Activated CD4-positive, alpha-beta T cell treated with anti-CD3 and anti-CD28 coated beads for 1 hour (primary cell): ENCODE results near the gene CCNY.
"Not testable (repeated sequence)": the region's sequence is repeated elsewhere in the genome, so short reads cannot be mapped to it uniquely, and the experiment has no call there.

Source experiments
- DNase-seq: peaks from one replicate; pipeline ENCODE4 v3.0.0-alpha.2; 2020

The CCNY gene

GRCh38 chr10:35412003-35412723 is 75.9 kb downstream of the CCNY start:
- DNase-seq = no peak

- DNase-seq = no peak
Observed at GRCh38 chr10:35412900-35413491, 76.7 kb downstream of the CCNY start.

- DNase-seq = no peak
Observed at GRCh38 chr10:35413985-35414861, 77.9 kb downstream of the CCNY start.

GRCh38 chr10:35415505-35415904 is 79.2 kb downstream of the CCNY start:
- DNase-seq = no peak

DNA sequence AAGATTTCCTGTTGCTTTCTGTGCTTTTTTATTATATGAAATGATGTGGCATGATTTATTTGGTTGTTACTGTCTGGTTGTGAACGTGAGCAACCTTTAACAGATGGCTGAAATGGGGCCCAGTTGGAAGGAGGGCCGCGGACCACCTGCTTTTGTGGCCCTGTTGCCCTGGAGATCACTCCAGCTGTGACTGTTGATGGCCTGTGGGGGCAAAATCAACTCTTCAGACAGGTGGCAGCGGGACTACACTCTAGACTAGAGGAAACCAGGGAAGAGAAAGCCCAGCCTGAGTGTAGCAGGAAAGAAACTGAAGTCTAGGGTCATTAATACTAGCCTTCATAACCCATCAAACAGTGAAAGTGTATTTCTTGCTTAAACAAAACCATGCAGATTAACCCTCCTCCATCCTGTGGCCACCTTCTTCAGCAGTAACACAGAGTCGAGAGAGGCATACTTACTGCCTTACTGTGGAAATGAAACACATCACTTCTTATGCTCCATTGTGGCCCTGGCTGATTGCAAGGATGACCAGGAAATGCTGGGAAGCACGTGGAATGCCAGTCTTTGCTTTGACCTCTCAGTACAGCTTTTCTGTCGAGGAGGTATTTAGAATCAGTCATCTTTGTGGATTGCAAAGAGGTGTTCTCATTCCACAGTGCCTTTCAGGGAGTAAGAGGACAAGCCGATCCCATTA is 80.5 kb downstream of the CCNY start:
- DNase-seq = no peak

GRCh38 chr10:35417313-35417625 is 81.0 kb downstream of the CCNY start:
- DNase-seq = no peak

- no peak for DNase-seq
Observed at GRCh38 chr10:35417795-35418194, 81.5 kb downstream of the CCNY start.

DNA sequence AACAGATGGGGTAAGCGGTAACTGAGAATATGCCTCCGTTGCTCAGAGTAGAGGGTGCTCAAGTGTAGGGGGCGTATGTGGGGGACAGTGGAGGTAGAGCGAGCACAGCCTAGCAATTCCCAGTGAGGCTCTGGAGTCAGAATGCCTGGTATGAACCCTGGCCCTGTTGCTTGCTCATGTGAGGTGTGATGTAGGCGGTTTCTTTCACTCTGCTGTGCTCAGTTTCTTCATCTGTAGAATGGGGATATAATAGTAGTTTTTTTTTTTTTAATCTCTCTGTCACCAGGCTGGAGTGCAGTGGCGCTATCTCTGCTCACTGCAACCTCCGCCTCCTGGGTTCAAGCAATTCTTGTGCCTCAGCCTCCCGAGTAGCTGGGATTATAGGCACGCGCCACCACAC is 82.3 kb downstream of the CCNY start:
- DNase-seq = not testable (repeated sequence)

DNA sequence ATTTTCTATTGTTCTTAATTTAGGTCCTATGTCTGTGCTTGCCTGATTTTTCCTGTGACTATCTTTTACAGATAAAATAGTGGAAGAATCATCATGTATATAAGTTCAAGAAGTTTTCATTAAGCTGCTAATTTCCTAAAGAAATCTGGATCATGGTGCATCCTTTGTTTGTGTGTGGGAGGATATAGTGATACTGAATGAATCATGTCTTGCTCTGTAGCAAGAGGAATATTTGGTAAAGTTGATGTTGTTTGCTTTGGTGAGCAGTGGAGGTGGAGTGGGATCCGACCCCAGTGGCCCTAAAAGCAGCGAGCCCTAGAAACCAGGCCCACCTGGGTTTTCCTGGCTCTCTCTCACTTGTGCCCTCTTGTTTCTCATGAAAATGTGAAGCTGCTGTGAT is 83.7 kb downstream of the CCNY start:
- no peak for DNase-seq

DNA sequence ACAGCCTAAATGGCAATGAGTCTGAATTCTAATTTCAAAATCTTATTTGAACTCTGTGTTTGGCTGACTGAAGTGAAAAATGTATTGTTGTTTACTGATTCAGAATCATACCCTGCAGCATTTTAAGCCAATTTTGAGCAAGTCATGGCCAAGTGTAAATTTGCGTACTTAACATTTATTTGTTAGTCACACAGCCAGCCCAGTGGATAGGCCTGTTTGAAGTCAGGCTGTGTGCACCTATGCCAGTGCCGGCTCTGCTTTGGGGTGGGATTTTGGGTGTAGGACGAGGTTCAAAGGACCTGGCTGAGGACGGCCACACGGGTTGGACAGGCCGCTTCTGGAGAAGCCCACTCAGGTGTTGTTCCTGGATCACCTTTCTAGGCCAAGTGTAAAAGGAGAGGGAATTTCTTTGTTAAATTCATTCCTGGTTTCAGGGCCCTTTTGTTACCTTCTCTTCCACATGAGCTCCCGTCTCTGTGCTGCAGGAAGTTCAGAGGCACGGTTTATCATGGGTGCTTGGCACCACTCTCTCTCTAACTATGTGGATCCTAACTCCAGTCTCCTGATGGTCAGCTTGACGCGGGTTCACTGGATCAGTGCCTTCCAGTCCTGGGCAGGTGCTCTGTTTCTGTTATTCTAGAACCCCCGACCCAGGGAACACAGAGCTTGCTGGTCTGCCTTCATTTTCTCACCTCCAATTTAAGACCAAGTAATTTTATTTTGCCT is 84.7 kb downstream of the CCNY start:
- DNase-seq = no peak

DNA sequence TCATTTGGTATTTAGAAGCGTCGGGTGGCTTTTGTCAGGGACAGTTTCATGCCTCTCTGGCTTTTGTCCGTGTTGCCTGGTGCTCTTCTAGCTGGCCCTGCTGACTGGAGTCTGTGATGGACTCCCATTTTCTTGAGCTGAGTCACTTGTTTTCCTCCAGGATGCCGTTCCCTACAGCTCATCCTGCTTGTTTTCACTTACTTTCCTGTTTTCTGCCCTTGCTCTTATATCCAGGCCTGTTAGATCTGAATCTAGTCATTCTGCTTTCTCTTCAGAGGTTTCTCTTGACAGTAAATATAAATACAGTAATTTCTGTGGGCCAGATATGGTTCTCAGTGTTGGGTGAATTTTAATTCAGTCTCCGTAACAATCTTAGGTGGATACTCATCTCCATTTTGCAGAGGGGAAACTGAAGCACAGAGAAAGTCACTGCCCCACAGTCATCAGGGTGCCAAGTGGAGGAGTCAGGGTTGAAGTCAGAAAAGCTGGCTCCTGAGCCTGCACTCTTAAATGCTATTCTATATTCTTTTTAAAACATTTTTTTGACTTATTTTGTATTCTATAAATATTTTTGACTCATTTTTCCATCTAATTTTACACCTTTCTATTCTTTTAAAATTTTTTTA is 85.4 kb downstream of the CCNY start:
- DNase-seq = no peak

DNA sequence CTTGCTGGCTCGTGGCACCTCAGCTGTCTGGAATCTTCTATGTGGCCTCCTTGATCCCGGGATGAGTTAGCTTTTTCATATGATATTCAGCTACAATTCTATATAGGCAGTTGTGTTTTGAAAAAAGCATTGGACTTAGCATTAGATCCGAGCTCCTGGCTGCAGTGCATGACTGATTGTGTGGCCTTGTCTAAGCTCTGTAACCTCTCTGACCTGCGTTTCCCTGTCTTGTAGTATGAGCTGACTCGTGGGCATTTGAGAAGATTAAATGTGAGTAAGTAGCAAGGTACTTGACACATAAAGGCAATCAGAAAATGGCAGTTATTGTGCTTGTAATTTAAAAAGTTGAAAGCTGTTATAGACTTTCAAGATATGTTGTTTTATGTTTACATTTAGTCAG is 85.9 kb downstream of the CCNY start:
- no peak for DNase-seq

DNA sequence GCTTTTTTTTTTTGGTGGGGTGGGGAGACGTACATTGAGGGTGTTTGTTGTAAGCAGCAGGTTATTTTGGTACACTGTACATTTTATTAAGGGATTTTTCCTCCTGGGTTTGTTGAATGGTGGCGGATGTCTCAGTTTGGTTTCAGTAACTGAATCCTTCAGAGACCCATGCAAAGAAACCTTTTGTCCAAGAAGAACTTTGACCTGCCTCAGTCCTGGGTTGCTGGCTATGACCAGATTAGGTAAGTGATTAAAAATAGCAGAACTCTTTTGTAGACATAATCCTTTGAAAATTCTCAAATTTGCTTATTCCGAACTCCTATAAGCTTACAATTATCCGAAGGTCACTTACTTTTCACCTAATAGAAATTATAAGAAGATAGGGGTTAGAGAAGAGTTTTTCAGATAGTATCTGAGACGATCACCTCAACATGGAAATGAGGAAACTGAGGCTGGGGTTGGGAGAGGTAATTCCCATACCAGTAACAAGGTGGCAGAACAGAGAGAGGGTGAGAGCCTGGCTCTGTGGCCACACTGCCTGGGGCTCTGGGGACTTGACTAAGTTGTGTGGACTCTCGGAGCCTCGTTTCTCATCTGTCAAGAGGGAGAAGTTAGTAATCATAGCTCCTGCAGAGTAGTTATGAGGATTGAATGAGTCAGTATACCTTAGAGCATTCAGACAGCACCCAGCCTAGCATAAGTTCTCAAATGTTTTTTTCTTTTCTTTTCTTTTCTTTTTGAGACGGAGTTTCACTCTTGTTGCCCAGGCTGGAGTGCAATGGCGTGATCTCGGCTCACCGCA is 87.4 kb downstream of the CCNY start:
- no peak for DNase-seq

DNA sequence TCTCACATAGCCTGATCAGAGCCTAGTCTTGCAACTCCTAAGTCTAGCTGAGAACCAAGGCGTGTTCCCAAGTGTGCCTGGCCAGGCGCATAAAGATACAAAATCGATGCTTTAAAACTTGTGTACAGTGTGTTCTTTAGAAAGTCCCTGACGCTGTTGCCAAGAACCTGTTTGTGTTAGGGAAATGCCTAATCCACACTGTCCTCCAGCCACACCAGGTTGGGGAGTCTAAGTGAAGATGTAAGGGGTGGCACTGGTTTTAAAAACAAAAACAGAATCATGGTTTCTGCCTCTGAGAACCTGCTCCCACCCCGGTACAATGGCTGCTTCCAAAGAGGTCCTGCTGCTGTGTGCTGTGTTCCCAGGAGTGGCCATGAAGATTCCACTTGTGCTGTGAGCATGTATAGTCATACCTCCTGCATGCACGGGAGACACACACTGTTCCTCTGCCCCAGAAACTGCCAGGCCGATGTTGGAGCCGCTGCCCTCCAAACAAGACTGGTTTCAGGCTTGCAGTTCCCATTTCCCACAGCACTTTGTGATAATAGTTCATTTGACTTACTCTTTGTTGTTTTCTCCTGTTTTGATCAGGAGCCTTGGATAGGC is 88.5 kb downstream of the CCNY start:
- DNase-seq = no peak

DNA sequence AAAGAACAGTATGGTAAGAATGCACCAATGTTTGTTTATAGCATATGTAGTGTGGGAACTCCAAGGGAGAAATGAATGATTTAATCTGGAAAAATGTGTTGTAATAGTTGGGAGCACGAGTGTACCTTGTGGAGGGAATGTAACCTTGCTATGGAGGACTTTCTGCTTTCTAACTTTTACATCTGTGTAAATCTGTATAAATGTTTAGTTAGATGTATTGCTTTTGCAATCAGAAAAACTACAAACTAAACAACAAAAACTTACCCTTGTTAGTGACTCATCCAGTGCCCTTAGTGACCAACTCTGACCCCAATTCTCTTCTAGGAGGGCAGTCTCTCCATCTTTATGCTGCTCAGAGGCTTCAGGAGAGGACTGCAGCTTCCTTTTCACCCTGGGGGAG is 89.3 kb downstream of the CCNY start:
- no peak for DNase-seq

- DNase-seq = no peak
Observed at GRCh38 chr10:35426657-35427056, 90.3 kb downstream of the CCNY start.

DNA sequence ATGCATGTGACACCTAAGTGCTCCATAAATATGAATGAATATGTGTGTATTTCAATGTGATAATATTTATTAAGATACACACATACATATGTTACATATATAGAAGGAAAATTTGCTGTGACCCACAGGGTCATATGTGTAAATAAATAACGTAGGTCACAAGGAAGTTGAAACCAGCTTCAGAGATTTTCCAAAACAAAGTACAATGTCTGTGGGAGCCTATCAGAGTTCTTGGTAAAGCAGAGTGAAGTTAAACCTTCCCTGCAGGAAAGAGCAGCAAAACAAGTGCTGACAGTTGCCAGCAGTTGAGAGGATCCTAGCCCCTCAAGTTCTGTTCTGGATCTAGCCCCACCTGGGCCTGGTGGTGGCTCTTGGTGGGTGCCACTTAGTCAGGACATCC is 91.2 kb downstream of the CCNY start:
- no peak for DNase-seq

DNA sequence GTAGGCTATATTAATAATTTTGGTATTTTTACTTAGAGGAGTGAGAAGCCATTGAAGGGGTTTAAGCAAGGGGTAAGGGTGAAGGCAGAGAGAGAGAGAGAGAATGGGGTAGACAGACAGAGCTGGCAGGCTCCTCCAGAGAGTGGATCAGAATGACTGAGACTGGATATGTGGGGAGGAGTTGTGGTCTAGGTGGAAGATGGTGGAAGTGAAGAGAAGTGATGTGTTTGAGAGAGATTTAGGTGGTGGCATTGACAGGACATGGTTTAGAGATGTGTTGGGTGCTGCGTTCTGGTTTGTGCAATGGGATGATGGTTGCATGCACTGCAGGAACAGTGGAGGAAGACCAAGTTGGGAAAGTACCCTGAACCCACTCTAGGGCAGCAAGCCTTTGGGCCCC is 92.2 kb downstream of the CCNY start:
- DNase-seq = no peak

DNA sequence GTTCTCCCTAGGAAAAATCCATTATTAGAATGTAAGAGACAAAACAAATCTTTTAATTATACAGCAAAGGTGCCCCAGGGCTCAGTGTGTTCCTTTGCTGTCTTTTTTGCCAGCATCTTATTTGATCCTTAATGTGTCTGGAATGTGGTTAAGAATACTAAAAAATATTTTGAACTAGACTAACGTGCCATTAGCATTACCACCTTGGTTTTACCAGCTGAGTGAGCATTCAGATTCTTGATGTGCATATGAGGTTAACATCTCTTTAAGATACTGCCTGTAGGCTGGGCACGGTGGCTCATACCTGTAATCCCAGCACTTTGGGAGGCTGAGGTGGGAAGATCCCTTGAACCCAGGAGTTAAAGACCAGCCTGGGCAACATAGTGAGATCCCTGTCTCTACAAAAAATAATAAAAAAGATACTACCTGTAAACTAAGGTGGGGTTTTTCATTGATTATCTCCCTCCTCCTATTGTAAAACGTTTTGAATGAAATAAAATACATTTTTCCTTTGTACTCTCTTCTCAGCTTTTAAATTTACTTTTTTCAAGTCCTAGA is 96.6 kb downstream of the CCNY start:
- no peak for DNase-seq

- DNase-seq = no peak
Observed at GRCh38 chr10:35433851-35434426, 97.6 kb downstream of the CCNY start.
